GM19099 (cell line): ENCODE measurements around the gene FASTKD2.
A peak's percentile ranks its signal among the peaks of the same experiment; 100 is the strongest.

Experiments
- POLR2A ChIP-seq: IDR thresholded peaks from 3 replicates; pipeline ENCODE4 v1.6.1; 2011; ENCODE audit warnings: low read depth; ENCODE audit not compliant: insufficient read length; ENCODE audit errors: extremely low read depth

The FASTKD2 gene

GRCh38 chr2:206765242-206766056 is at the start of gene FASTKD2, which contains the start of gene MDH1B:
Gene FASTKD2 (plus strand): TSS chr2:206765606. CDS start chr2:206766694, 1,088 bp downstream.
Gene MDH1B (minus strand): TSS chr2:206765328. CDS start chr2:206765271, 57 bp downstream.
- peak; percentile 83 for TF ChIP-seq POLR2A

- TF ChIP-seq POLR2A = no peak
Observed at GRCh38 chr2:206716623-206717022, 48.8 kb upstream of the FASTKD2 start.

GRCh38 chr2:206718296-206718695 is 47.1 kb upstream of the FASTKD2 start, which contains the start of gene DYTN:
Gene DYTN (minus strand): TSS chr2:206718396. CDS start chr2:206718279, 117 bp downstream.
- TF ChIP-seq POLR2A = no peak

GRCh38 chr2:206721256-206721920 is 44.0 kb upstream of the FASTKD2 start:
- no peak for TF ChIP-seq POLR2A

- TF ChIP-seq POLR2A = no peak
Observed at GRCh38 chr2:206723288-206723687, 42.1 kb upstream of the FASTKD2 start.

GRCh38 chr2:206727287-206727686 is 38.1 kb upstream of the FASTKD2 start:
- TF ChIP-seq POLR2A = no peak

GRCh38 chr2:206728277-206729199 is 36.9 kb upstream of the FASTKD2 start:
- no peak for TF ChIP-seq POLR2A

GRCh38 chr2:206733341-206733740 is 32.1 kb upstream of the FASTKD2 start:
- TF ChIP-seq POLR2A = no peak

- no peak for TF ChIP-seq POLR2A
Observed at GRCh38 chr2:206736935-206737334, 28.5 kb upstream of the FASTKD2 start.

GRCh38 chr2:206739271-206739670 is 26.1 kb upstream of the FASTKD2 start:
- TF ChIP-seq POLR2A = no peak

GRCh38 chr2:206740800-206741199 is 24.6 kb upstream of the FASTKD2 start:
- no peak for TF ChIP-seq POLR2A

GRCh38 chr2:206756816-206757215 is 8.6 kb upstream of the FASTKD2 start:
- TF ChIP-seq POLR2A = no peak

GRCh38 chr2:206764673-206765241 is 649 bp upstream of the FASTKD2 start:
- no peak for TF ChIP-seq POLR2A
